ENCODE data around the gene SLC35B3. TPM values are rescaled to one million over a fixed set of nuclear protein-coding genes. Genes with fewer than 3 reads are reported as not detected.

SLC35B3 gene
- total and polyA plus RNA-seq, 2 of the 8 experiments (the other 6 are each of a cell fraction or from before 2014, with no cell fraction given) = 5.5 to 9.8 TPM

DNA sequence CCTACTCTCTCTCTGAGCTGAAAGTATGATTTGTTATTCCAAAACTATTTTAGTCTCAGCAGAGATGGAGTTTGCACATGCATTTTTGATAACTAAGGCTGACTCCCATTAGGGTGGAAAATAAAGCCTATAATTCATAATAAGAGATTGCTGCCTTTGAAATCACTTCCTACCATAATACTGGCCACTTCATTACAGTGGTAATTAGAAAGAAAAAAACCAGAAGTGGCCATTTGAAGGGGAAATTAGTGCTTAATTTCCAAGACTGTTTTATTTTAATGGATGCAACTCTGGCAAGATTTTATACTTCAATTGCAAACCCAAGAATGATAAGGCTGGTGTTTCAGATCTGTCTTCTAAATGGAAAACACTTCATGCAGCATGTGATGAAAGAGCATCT, 43.4 kb downstream of the SLC35B3 start:
- Histone ChIP-seq H4K20me1 (replicated peaks in 1 of 2; ENCODE audit: control insufficient read depth in 1 of 2, insufficient read depth in 2 of 2, low read length in 2 of 2) (no peaks in the 10 kb centered on the region), H4K91ac (replicated peaks; ENCODE audit: insufficient read length, low read length) (no peak overlapping the region), H2BK12ac (ENCODE audit: low read depth, low read length) (no peak overlapping the region), H3K18ac (ENCODE audit: extremely low read depth, low read length) (no peak overlapping the region), H4K5ac (ENCODE audit: insufficient read length, low read depth, low read length) (no peak overlapping the region), H3K23me2 (ENCODE audit: low read depth, low read length) (no peaks in the 10 kb centered on the region; the same call in 1 of the 2 replicates), H3K36me3 (ENCODE audit: control insufficient read depth in 2 of 4, insufficient read depth in 4 of 4, low read length in 3 of 4) (no peaks in the 10 kb centered on the region), H3K27me3 (replicated peaks in 1 of 4; ENCODE audit: control insufficient read depth in 3 of 4, extremely low read depth in 1 of 4, insufficient read depth in 3 of 4, low read length in 3 of 4) (no peaks in the 10 kb centered on the region), H3K9ac (replicated peaks in 1 of 4; ENCODE audit: extremely low read depth in 1 of 4, low read depth in 3 of 4, low read length in 3 of 4) (no peak overlapping the region), H3K4me2 (ENCODE audit: insufficient read depth in 1 of 2, low read depth in 2 of 2, low read length in 2 of 2) (no peak overlapping the region), H3K56ac (replicated peaks; ENCODE audit: insufficient read length, low read depth, low read length) (no peak overlapping the region), H3K4me3 (ENCODE audit: extremely low read depth in 1 of 4, insufficient read depth in 2 of 4, low read depth in 3 of 4, low read length in 4 of 4) (no peak overlapping the region), H3K79me2 (ENCODE audit: control insufficient read depth in 1 of 2, insufficient read depth in 2 of 2, low read length in 2 of 2) (no peaks in the 10 kb centered on the region), H3K79me1 (ENCODE audit: low read depth, low read length) (no peaks in the 10 kb centered on the region), H3K14ac (ENCODE audit: insufficient read length) (no peak overlapping the region), H2BK120ac (replicated peaks; ENCODE audit: low read depth, low read length) (no peak overlapping the region), H3K4ac (replicated peaks; ENCODE audit: insufficient read length, low read depth, low read length) (no peak overlapping the region), H3K9me3 (ENCODE audit: insufficient read depth in 2 of 2, low read depth in 1 of 2, low read length in 1 of 2) (no peaks in the 10 kb centered on the region), H3K27ac (ENCODE audit: low read depth, low read length) (no peak overlapping the region), H2AFZ (ENCODE audit: low read length) (no peak overlapping the region), H2BK20ac (ENCODE audit: low read length) (no peak overlapping the region), H4K8ac (ENCODE audit: extremely low read depth, insufficient read depth, low read length) (no peak overlapping the region), H2BK5ac (ENCODE audit: low read depth, low read length) (no peak overlapping the region), H2AK5ac (ENCODE audit: low read depth, low read length) (no peak overlapping the region), H3K4me1 (replicated peaks in 1 of 4; ENCODE audit: control insufficient read depth in 3 of 4, insufficient read depth in 4 of 4, low read length in 3 of 4) (no peaks in the 10 kb centered on the region), H3K23ac (ENCODE audit: insufficient read length) (no peak overlapping the region), H2BK15ac (ENCODE audit: low read length) (no peak overlapping the region)
- no peak for FAIRE-seq
- ChIA-PET POLR2A (ENCODE audit: partially characterized antibody) (no interaction called here), CTCF (ENCODE audit: partially characterized antibody) (no interaction called here)
- no peak for DNase-seq (ENCODE audit: low read depth in 1 of 2, low spot score in 2 of 2)
- TF ChIP-seq MAX (IDR thresholded peaks at IDR 0.05) = no peak
- no peak for TF ChIP-seq SIN3A (conservative IDR thresholded peaks at IDR 0.05 in 1 of 2, IDR thresholded peaks at IDR 0.05 in 1 of 2; ENCODE audit: low read depth in 1 of 2, low read length in 2 of 2)
- TF ChIP-seq RNF2 (IDR thresholded peaks at IDR 0.05; ENCODE audit: borderline replicate concordance, low read depth, low read length, missing control alignments, poor library complexity, severe bottlenecking) = no peak
- no peak for TF ChIP-seq NRF1 (IDR thresholded peaks at IDR 0.05; ENCODE audit: low read depth, low read length)
- no peak for TF ChIP-seq JUND (IDR thresholded peaks at IDR 0.05; ENCODE audit: low read length)
- TF ChIP-seq NANOG (IDR thresholded peaks at IDR 0.05; ENCODE audit: insufficient read depth, low read depth, low read length, poor library complexity, severe bottlenecking) = no peak
- TF ChIP-seq HDAC2 (IDR thresholded peaks at IDR 0.05; ENCODE audit: borderline replicate concordance in 1 of 2, low read depth in 2 of 2, low read length in 2 of 2) = no peak
- TF ChIP-seq TAF7 (optimal IDR thresholded peaks at IDR 0.05; ENCODE audit: borderline replicate concordance, low read depth, low read length) = no peak
- no peak for TF ChIP-seq CBX5 (IDR thresholded peaks at IDR 0.05; ENCODE audit: low read depth, low read length)
- TF ChIP-seq CHD1 (IDR thresholded peaks at IDR 0.05; ENCODE audit: low read depth, low read length) = no peak
- TF ChIP-seq KDM5A (IDR thresholded peaks at IDR 0.05; ENCODE audit: low read length) = no peak

Data from H1 (cell line).